GM21717 (cell line): ENCODE results near the gene LPA.
"Not testable (repeated sequence)": the region's sequence is repeated elsewhere in the genome, so short reads cannot be mapped to it uniquely, and the experiment has no call there.

ENCODE experiments used
- ATAC-seq: cut with Tn5 transposase; IDR thresholded peaks from one replicate; pipeline ENCODE4 v1.9.1; 2021; ENCODE audit warnings: mild to moderate bottlenecking, moderate library complexity; ENCODE audit not compliant: unreplicated experiment

The LPA gene

DNA sequence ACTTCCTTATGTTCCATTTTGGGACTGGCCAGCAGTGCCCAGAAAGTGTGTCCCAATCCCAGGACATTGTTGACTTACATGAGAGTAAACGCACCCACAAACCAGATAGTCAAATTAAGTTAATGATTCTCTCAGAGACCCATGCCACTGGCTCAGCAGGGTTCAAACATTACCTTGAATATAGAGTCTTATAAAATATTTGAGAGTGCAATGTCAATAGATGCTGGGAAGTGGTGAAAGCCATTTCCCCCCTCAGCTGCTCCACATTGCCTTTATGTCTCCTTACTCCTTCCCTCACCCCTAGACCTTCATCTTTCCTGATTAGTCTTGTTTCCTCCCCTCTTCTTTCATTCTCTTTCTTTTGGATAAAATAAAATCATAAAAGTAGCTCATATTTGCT lies at the start of gene LPA:
TSS of gene LPA (minus strand) at position 78 of the 400 bp plus-strand sequence. CDS start at position 17, 61 bp downstream.
- not testable (repeated sequence) for ATAC-seq

DNA sequence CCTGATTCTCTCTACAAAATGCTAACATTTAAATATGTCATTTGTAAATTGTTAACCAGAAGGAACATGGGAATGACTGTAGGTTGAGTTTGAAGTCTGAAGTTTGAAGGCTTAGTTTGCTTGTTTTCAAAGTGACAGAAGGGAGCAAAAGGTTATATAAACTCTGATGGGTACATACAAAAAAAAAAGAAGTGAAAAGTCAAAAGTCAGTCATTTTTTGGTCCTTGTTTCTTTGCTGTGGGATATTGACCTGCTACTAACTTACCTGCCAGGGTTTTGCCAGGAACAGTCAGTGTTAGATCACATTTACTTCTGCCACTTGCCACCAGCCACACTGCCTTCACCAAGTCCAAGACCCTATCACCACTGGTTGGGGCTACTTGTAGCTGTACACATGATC lies 44.9 kb upstream of the LPA start:
- not testable (repeated sequence) for ATAC-seq

DNA sequence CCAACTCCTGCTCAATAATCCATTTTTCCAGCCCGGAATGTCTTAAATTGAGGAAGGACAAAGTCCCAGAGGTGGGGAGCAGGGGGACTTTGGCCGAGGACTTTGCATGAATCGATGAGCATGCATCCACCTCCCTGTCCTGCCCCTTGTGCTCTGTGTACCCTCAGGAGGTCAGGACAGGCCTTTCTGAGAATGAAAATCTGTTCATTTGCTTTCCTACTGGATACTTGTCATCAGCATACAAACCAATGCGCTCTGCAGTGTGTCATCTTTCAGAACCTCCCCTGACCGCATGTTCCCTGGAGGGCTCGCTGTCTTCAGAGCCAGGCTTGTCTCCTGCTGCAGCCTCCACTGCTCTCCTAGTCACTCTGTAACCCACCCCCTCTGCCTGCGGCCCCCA lies 40.6 kb upstream of the LPA start:
- ATAC-seq = not testable (repeated sequence)

DNA sequence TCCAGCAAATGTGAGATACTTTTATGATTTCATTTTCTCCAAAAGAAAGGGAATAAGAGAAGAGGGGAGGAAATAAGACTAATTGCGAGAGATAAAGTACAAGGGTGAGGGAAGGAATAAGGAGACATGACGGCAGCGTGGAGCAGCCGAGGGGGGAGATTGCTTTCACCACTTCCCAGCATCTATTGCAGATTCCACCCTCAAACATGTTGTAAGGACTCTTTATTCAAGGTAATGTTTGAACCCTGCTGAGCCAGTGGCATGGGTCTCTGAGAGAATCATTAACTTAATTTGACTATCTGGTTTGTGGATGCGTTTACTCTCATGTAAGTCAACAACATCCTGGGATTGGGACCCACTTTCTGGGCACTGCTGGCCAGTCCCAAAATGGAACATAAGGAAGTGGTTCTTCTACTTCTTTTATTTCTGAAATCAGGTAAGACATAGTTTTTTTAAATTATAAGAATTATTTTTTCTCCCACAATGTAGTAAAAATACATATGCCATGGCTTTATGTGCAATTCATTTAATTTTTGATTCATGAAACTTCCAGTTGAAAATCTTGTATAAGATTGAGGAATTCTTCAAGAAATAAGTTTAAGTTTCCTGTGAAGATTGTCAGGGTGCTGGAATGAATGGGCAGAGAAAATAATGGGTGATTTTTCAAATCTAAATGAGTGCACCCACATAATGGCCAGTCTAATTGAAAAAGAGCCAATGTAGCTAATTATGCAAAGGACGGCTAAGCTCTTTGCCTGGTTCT lies 38.0 kb upstream of the LPA start, which contains the start of gene PLG:
TSS of gene PLG (plus strand) at position 327 of the 763 bp plus-strand sequence. CDS start at position 388, 61 bp downstream.
- ATAC-seq = not testable (repeated sequence)

GRCh38 chr6:160697826-160698225 lies 33.8 kb upstream of the LPA start:
- no peak for ATAC-seq

DNA sequence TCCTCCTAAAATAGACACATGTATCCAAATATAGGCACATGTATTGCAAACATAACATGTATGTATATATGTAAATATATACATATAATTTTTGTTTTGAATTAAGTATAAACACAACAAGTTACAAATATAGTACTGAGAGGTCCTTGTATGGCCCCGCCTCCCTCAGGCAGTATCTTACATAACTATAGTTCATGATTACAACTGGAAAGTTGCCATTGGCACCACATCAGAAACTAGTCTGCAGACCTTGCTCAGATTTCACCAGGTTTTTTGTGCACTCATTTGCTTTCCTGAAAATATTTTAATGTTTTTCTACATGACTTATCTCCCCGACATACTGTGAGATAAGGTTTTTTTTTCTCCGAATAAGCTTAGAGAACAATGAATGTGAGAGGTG lies 32.8 kb upstream of the LPA start:
- not testable (repeated sequence) for ATAC-seq

GRCh38 chr6:160695622-160696021 lies 31.5 kb upstream of the LPA start:
- ATAC-seq = not testable (repeated sequence)

DNA sequence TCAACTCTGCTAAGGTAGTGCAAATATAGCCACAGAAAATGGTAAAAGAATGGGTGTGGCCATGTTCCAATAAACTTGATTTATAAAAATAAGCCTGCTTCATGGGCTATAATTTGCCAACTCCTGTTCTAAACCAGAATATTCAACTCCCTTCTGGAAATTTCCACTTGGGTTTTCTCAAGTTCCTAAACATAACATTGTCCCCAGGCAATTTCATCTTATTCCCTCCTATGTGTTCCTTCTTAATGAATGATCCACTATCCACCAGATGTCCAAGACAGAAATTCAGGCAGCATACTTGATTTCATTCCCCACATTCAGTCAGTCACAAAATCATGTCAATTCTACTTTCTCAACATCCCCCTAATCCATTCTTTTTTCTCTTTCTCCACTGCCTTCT lies 30.9 kb upstream of the LPA start:
- not testable (repeated sequence) for ATAC-seq

DNA sequence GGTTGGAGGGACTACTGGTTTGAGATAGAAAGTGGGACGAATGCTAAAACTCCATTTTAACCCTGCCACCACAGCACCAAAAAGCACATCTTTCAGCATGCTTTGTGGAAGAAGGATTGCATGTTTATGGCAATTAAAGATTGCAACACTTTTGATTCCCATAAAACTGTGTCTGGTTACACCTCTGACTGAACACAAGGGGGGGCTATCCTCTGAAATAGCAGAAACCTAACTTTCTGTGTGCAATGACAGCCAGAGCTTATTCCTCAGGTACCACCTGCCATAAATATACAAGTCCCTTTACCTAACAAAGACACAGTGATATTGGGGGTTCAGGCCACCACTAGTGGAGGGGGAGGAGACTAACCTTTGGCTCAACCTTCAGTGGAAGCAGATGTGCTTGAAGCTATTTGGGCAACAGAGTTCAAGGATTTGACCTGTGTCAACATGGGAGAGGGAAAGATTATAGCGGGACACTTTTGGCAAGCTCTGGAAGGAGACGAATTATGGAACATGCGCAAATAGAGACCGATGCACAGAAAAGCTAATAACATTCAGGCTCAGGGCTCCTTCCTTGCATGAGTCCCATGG lies 28.4 kb upstream of the LPA start:
- ATAC-seq = no peak

DNA sequence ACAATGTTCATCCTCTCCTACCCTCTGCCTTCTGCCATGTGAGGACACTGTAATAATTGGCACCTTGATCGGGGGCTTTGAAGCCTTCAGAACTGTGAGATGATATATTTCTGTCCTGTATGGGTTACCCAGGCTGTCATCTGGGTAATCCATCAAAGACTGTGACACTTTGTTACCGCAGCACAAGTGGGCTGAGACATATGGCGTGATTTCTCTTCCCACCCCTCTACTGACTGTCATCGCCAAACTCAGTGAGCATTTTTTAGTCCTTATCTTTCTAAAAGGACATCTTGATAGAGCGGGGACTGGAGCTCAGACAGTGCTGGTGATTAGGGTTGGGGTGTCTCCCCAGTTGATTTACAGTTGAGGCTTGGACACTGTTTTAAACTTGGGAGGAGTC lies 27.5 kb upstream of the LPA start:
- ATAC-seq = no peak

DNA sequence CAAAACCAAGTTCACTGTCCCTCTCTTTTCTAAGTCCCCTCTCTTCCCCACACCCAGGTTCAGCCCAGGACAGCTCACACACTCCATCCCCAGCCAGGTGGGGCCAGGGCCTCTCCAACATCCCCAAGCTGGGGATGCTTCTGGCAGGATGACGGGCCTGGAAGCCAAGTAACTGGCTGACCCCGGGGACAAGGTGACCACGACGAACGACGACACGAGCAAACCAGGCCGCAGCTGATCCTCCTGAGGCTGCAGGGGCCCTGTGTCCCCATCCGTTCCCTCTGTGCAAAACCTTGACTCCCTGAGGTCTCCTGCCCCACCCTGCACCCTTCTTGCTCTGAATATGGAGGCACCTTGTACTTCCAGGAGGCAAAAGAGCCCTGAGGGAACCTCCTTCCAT lies 26.4 kb upstream of the LPA start:
- no peak for ATAC-seq

DNA sequence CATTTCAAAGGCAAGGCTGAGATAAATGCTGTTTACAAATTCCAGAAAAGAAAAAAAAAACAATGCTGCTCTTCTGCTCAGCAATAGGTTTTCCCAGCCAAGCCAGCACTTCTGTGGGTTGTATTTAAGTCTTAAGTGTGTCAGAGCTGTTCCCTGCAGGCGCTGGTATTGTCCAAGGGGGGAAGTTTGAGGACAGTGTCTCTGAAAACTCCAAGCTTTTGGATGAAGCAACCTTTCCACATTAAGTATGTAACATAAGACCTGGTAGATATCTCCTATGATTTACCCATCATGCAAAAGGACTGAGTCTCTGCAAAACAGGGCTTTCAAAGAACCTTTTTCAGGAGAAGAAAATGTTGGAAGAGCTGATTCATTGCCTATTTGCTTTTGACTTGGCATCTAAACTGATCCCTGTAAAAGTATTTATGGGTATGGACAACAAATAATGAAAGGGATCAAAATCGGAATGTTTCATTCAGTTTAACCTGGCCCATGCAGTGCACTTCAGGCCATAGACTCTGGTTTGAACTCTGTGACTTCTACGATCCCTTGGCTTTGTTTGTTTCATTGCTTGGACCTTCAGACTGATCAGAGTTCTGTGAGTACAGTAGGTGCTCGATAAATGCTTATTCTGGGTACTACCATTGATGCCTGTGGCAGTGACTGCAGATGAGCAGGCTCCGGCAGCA lies 21.8 kb upstream of the LPA start:
- ATAC-seq = no peak

DNA sequence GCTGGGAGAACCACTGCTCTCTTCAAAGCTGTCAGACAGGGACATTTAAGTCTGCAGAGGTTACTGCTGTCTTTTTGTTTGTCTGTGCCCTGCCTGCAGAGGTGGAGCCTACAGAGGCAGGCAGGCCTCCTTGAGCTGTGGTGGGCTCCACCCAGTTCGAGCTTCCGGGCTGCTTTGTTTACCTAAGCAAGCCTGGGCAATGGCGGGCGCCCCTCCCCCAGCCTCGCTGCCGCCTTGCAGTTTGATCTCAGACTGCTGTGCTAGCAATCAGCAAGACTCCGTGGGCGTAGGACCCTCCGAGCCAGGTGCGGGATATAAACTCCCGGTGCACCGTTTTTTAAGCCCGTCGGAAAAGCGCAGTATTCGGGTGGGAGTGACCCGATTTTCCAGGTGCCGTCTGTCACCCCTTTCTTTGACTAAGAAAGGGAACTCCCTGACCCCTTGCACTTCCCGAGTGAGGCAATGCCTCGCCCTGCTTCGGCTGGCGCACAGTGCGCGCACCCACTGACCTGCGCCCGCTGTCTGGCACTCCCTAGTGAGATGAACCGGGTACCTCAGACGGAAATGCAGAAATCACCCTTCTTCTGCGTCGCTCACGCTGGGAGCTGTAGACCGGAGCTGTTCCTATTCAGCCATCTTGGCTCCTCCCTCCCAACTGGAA lies 21.2 kb upstream of the LPA start:
- ATAC-seq = not testable (repeated sequence)

GRCh38 chr6:160679402-160679769 lies 15.3 kb upstream of the LPA start:
- ATAC-seq = no peak

DNA sequence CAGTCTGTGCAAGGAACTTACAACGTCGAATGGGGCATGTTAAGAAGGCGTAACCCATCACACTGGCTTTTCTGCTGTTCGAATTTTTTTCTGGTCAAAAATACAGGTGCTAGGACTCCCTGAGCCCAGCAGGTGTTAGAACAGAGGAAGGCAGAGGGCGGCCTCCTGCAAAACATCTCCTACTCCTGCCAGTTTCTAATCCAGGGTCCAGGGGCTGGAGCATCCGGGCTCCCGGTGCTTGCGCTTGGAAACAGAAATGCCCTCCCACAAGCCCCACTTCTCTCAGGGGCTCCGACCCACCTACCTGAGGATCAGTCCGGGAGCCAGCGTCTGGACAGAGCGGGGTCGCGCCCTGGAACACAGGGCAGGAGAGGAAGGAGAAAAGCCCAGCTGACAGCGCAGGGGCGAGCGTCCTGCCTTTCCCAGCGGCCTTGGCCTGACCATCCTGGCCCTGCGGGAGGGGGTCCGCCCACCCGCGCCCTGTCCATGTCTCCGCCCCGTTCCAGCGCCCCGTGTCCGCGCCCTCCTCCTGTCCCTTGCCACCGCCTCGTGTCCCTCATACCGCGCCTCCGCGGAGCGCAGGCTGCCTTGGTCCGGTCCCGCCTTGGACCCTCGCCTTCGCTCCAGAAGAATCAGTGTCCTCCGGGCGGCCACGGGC lies 14.8 kb upstream of the LPA start:
- ATAC-seq = no peak

GRCh38 chr6:160678230-160678629 lies 14.2 kb upstream of the LPA start:
- no peak for ATAC-seq

DNA sequence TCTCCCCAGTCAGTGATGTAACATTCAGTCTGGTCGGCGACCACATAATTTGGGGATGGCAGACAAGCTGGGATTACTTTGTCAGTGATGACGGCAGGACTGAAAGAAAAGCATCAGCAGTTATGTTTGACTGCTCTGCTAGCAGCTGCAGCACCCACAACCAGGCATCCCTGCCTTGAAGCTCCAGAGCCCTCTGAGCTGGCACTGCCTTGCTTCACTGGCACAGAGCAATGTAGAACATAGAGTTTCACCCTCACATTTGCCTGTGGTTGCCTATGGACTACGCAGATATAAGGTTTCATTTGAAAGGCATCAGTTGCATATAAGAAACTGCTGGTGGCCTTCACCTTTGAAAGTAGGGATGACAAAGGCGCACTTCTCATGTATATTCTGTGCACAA lies 12.3 kb upstream of the LPA start:
- not testable (repeated sequence) for ATAC-seq

- ATAC-seq = no peak
These were observed 4.5 kb upstream of the LPA start for GRCh38 chr6:160668589-160668988.

GRCh38 chr6:160667639-160668481 lies 3.8 kb upstream of the LPA start:
- ATAC-seq = peak; percentile 88

- no peak for ATAC-seq
These were observed 1.2 kb downstream of the LPA start for GRCh38 chr6:160662842-160663241.
